Measurements from ENCODE around the gene NSUN2.

- no peak for TF ChIP-seq ZSCAN5A (tag by site-specific recombination; IDR thresholded peaks at IDR 0.05)
- TF ChIP-seq ZNF747 (tag by site-specific recombination; IDR thresholded peaks at IDR 0.05) = no peak
- TF ChIP-seq ELK4 (IDR thresholded peaks at IDR 0.05; ENCODE audit: borderline replicate concordance, low read depth, low read length) = no peak
- no peak for TF ChIP-seq CTCF (tag by site-specific recombination; IDR thresholded peaks at IDR 0.05)
- no peak for TF ChIP-seq TCF7L2 (IDR thresholded peaks at IDR 0.05; ENCODE audit: borderline replicate concordance, low read depth, low read length)
- no peak for TF ChIP-seq ZNF274 (IDR thresholded peaks at IDR 0.05; ENCODE audit: low read length)
- no peak for TF ChIP-seq ZNF274 (tag by site-specific recombination; IDR thresholded peaks at IDR 0.05; ENCODE audit: borderline replicate concordance)
- TF ChIP-seq ZNF121 (tag by site-specific recombination; IDR thresholded peaks at IDR 0.05) = no peak
- TF ChIP-seq ZBTB8A (tag by site-specific recombination; IDR thresholded peaks at IDR 0.05) = no peak
- TF ChIP-seq ZNF16 (tag by site-specific recombination; IDR thresholded peaks at IDR 0.05; ENCODE audit: low read depth) = no peak
- no peak for TF ChIP-seq ZBTB49 (tag by site-specific recombination; IDR thresholded peaks at IDR 0.05; ENCODE audit: low read depth)
- no peak for TF ChIP-seq ZNF544 (tag by site-specific recombination; IDR thresholded peaks at IDR 0.05)
- no peak for TF ChIP-seq ZNF155 (tag by site-specific recombination; IDR thresholded peaks at IDR 0.05)
Measured at GRCh38 chr5:6590581-6590980, 42.3 kb downstream of the NSUN2 start.
